ENCODE measurements around the gene TBC1D24.
"Not testable (repeated sequence)": the region's sequence is repeated elsewhere in the genome, so short reads cannot be mapped to it uniquely, and the experiment has no call there.

Gene TBC1D24

GRCh38 chr16:2531696-2532493, 57.0 kb downstream of the TBC1D24 start:
- Histone ChIP-seq H4K91ac (ENCODE audit: low read length) (peak overlapping the region; percentile 30), H3K36me3 (ENCODE audit: control insufficient read depth in 1 of 2, insufficient read depth in 2 of 2, low read depth in 1 of 2, low read length in 2 of 2) (peaks cover 38 to 42% of the 10 kb centered on the region in 2 experiments), H2BK12ac (ENCODE audit: low read length in 2 of 2) (peak overlapping the region; percentile 8 to 78), H3K9ac (ENCODE audit: low read length) (peak overlapping the region; percentile 96), H2BK15ac (ENCODE audit: low read depth, poor library complexity, severe bottlenecking) (peak overlapping the region; percentile 86), H3K4me2 (ENCODE audit: low read length, poor library complexity, severe bottlenecking) (peak overlapping the region; percentile 94), H3K18ac (ENCODE audit: low read depth in 1 of 2, low read length in 2 of 2) (peak overlapping the region; percentile 65 to 92), H3K79me1 (replicated peaks; ENCODE audit: low read length, poor library complexity, severe bottlenecking) (peaks cover 25% of the 10 kb centered on the region), H3K27ac (ENCODE audit: low read length, poor library complexity, severe bottlenecking) (peak overlapping the region; percentile 22), H3K4ac (ENCODE audit: low read depth in 1 of 2, low read length in 2 of 2) (peak overlapping the region; percentile 66 to 68), H2BK5ac (ENCODE audit: low read depth, low read length, poor library complexity, severe bottlenecking) (no peak overlapping the region), H4K8ac (ENCODE audit: low read length) (peak overlapping the region; percentile 92), H2BK120ac (ENCODE audit: low read depth, low read length) (peak overlapping the region; percentile 71), H3K14ac (ENCODE audit: low read length in 2 of 2) (peak overlapping the region in 1 of 2 experiments; percentile 94), H3K9me3 (ENCODE audit: control insufficient read depth, low read length) (no peaks in the 10 kb centered on the region), H3K4me3 (ENCODE audit: insufficient read depth in 1 of 2, low read depth in 1 of 2, low read length in 2 of 2) (peak overlapping the region; percentile 65 to 86), H3K4me1 (ENCODE audit: control insufficient read depth, insufficient read depth, low read depth, low read length) (peaks cover 18% of the 10 kb centered on the region), H2AK5ac (ENCODE audit: low read length, severe bottlenecking) (no peak overlapping the region), H3K27me3 (ENCODE audit: control insufficient read depth in 1 of 2, insufficient read depth in 1 of 2, low read length in 2 of 2) (no peaks in the 10 kb centered on the region), H2AFZ (ENCODE audit: low read depth, low read length) (peak overlapping the region; percentile 36), H3K23ac (ENCODE audit: low read length in 2 of 2) (peak overlapping the region in 1 of 2 experiments; percentile 47)
- DNase-seq, result peak; percentile 98
- WGBS, result under 1% methylated on average over 78 of the region's 84 CpGs

DNA sequence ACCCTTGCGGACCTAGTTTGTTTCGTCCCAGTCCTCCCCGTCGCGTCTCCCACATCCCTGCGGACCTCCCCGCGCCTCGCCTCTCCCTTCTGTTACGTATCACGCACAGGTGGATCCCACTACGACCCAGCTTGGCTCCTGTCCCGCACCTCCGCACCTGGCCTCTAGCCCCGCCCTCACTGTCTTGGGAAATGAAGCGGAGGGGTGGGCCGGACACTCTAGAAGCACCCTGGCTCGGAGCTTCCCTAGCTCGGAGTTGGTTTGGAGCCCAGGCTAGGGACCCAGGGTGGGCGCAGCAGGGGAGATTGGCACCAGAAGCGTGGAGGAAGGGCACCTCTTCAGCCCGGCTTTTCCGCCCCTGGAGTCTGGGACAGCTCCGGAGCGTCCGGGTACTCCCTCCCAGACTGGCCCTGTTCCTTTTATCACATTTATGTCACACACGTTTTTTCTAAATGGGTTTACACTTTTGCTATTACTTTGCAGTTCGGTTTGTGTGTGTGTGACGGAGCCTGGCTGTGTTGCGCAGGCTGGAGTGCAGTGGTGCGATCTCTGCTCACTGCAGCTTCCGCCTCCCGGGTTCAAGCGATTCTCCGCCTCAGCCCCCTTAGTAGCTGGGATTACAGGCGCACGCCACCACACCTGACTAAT, 57.7 kb downstream of the TBC1D24 start:
- Histone ChIP-seq H2AK5ac (ENCODE audit: low read length, severe bottlenecking) (no peak overlapping the region), H3K27ac (ENCODE audit: low read length, poor library complexity, severe bottlenecking) (peak overlapping the region; percentile 62), H3K4ac (ENCODE audit: low read depth in 1 of 2, low read length in 2 of 2) (peak overlapping the region; percentile 45 to 55), H3K36me3 (ENCODE audit: control insufficient read depth in 1 of 2, insufficient read depth in 2 of 2, low read depth in 1 of 2, low read length in 2 of 2) (peaks cover 32 to 35% of the 10 kb centered on the region in 2 experiments), H2BK12ac (ENCODE audit: low read length in 2 of 2) (peak overlapping the region in 1 of 2 experiments; percentile 21), H2BK5ac (ENCODE audit: low read depth, low read length, poor library complexity, severe bottlenecking) (no peak overlapping the region), H3K4me2 (ENCODE audit: low read length, poor library complexity, severe bottlenecking) (peak overlapping the region; percentile 73), H3K14ac (ENCODE audit: low read length in 2 of 2) (peak overlapping the region in 1 of 2 experiments; percentile 68), H3K27me3 (ENCODE audit: control insufficient read depth in 1 of 2, insufficient read depth in 1 of 2, low read length in 2 of 2) (no peaks in the 10 kb centered on the region), H4K8ac (ENCODE audit: low read length) (peak overlapping the region; percentile 69), H3K9me3 (ENCODE audit: control insufficient read depth, low read length) (no peaks in the 10 kb centered on the region), H3K4me1 (ENCODE audit: control insufficient read depth, insufficient read depth, low read depth, low read length) (peaks cover 20% of the 10 kb centered on the region), H2BK15ac (ENCODE audit: low read depth, poor library complexity, severe bottlenecking) (peak overlapping the region; percentile 86), H2AFZ (ENCODE audit: low read depth, low read length) (no peak overlapping the region), H3K23ac (ENCODE audit: low read length in 2 of 2) (peak overlapping the region in 1 of 2 experiments; percentile 61), H2BK120ac (ENCODE audit: low read depth, low read length) (peak overlapping the region; percentile 61), H4K91ac (ENCODE audit: low read length) (peak overlapping the region; percentile 30), H3K79me1 (replicated peaks; ENCODE audit: low read length, poor library complexity, severe bottlenecking) (peaks cover 19% of the 10 kb centered on the region), H3K4me3 (ENCODE audit: insufficient read depth in 1 of 2, low read depth in 1 of 2, low read length in 2 of 2) (peak overlapping the region; percentile 65 to 86), H3K9ac (ENCODE audit: low read length) (peak overlapping the region; percentile 96), H3K18ac (ENCODE audit: low read depth in 1 of 2, low read length in 2 of 2) (peak overlapping the region; percentile 40 to 92)
- WGBS, result 3% methylated on average over 31 of the region's 37 CpGs
- DNase-seq, result peak; percentile 78

DNA sequence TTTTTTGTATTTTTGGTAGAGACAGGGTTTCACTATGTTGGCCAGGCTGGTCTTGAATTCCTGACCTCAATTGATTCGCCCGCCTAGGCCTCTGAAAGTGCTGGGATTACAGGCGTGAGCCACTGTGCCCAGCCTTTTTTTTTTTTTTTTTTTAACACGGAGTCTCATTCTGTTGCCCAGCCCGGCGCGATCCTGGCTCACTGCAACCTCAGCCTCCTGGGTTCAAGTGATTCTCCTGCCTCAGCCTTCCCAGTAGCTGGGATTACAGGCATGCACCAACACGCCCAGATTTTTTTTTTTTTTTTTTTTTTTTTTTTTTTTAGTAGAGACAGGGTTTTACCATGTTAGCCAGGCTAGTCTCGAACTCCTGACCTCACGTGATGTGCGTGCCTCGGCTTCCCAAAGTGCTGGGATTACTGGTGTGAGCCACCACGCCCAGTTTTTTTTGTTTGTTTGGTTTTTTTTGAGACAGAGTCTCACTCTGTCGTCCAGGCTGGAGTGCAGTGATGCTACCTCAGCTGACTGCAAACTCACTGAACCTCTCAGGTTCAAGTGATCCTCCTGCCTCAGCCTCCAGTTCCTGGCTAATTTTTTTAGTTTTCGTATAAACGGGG, 58.3 kb downstream of the TBC1D24 start:
- peaks cover 25 to 28% of the 10 kb centered on the region in 2 experiments for H3K36me3 ChIP-seq (ENCODE audit: control insufficient read depth in 1 of 2, insufficient read depth in 2 of 2, low read depth in 1 of 2, low read length in 2 of 2)
- 68% methylated on average over 11 of the region's 16 CpGs for WGBS
- peak overlapping the region in 1 of 2 experiments; percentile 86 for H3K4me3 ChIP-seq (ENCODE audit: insufficient read depth in 1 of 2, low read depth in 1 of 2, low read length in 2 of 2)
- not testable (repeated sequence) for DNase-seq; H3K14ac ChIP-seq (ENCODE audit: low read length in 2 of 2); H2AK5ac ChIP-seq (ENCODE audit: low read length, severe bottlenecking); H2BK15ac ChIP-seq (ENCODE audit: low read depth, poor library complexity, severe bottlenecking); H4K91ac ChIP-seq (ENCODE audit: low read length); H3K23ac ChIP-seq (ENCODE audit: low read length in 2 of 2); H3K9me3 ChIP-seq (ENCODE audit: control insufficient read depth, low read length); H2AFZ ChIP-seq (ENCODE audit: low read depth, low read length); H3K27me3 ChIP-seq (ENCODE audit: control insufficient read depth in 1 of 2, insufficient read depth in 1 of 2, low read length in 2 of 2); H2BK5ac ChIP-seq (ENCODE audit: low read depth, low read length, poor library complexity, severe bottlenecking)
- H3K4me2 ChIP-seq (ENCODE audit: low read length, poor library complexity, severe bottlenecking), result peak overlapping the region; percentile 73
- H2BK12ac ChIP-seq (ENCODE audit: low read length in 2 of 2), result peak overlapping the region; percentile 22 to 61
- peaks cover 20% of the 10 kb centered on the region for H3K4me1 ChIP-seq (ENCODE audit: control insufficient read depth, insufficient read depth, low read depth, low read length)
- peak overlapping the region in 1 of 2 experiments; percentile 40 for H3K18ac ChIP-seq (ENCODE audit: low read depth in 1 of 2, low read length in 2 of 2)
- H2BK120ac ChIP-seq (ENCODE audit: low read depth, low read length), result peak overlapping the region; percentile 44
- peak overlapping the region; percentile 62 for H3K27ac ChIP-seq (ENCODE audit: low read length, poor library complexity, severe bottlenecking)
- H3K9ac ChIP-seq (ENCODE audit: low read length), result peak overlapping the region; percentile 96
- peak overlapping the region; percentile 69 for H4K8ac ChIP-seq (ENCODE audit: low read length)
- peak overlapping the region in 1 of 2 experiments; percentile 48 for H3K4ac ChIP-seq (ENCODE audit: low read depth in 1 of 2, low read length in 2 of 2)
- peaks cover 13% of the 10 kb centered on the region for H3K79me1 ChIP-seq (replicated peaks; ENCODE audit: low read length, poor library complexity, severe bottlenecking)
